ENCODE results near the gene NEDD4L. TPM values are rescaled to one million over a fixed set of nuclear protein-coding genes. Genes with fewer than 3 reads are reported as not detected.

Gene NEDD4L
- total RNA-seq, 1 donor from 2014 or later = 32.6 TPM

- no peak overlapping the region for H3K4me3 Mint-ChIP-seq
- H3K27me3 Mint-ChIP-seq = no peaks in the 10 kb centered on the region
- ATAC-seq (ENCODE audit: low read depth) (no peak), DNase-seq (no peak)
- no peak overlapping the region for H3K27ac Mint-ChIP-seq
- intact Hi-C loops (cut with micrococcal nuclease) = no loop called here
- H3K9me3 Mint-ChIP-seq = peaks cover under 1% of the 10 kb centered on the region
- peaks cover 23% of the 10 kb centered on the region for H3K4me1 Mint-ChIP-seq
- H3K36me3 Mint-ChIP-seq (ENCODE audit: low read depth) = no peaks in the 10 kb centered on the region
- no peak for TF ChIP-seq CTCF (IDR thresholded peaks at IDR 0.05)
- POLR2A ChIA-PET = no interaction called here
- CTCF ChIA-PET = interaction anchor here (0.8 kb wide), 1 partner anchor 10 kb away, joined by 3 read pairs; no protein-coding TSS in a partner anchor
Observed at GRCh38 chr18:58311390-58311789, 267.4 kb downstream of the NEDD4L start.

- CTCF ChIA-PET = no interaction called here
- TF ChIP-seq CTCF (IDR thresholded peaks at IDR 0.05) = no peak
- POLR2A ChIA-PET = interaction anchor here (0.7 kb wide), 1 partner anchor 89 kb away, joined by 3 read pairs; no protein-coding TSS in a partner anchor
- no peak overlapping the region for H3K27ac Mint-ChIP-seq
- no peak overlapping the region for H3K4me3 Mint-ChIP-seq
- H3K36me3 Mint-ChIP-seq (ENCODE audit: low read depth) = no peaks in the 10 kb centered on the region
- intact Hi-C loops (cut with micrococcal nuclease) = no loop called here
- ATAC-seq (ENCODE audit: low read depth) = no peak
- DNase-seq = no peak
- peaks cover 34% of the 10 kb centered on the region for H3K4me1 Mint-ChIP-seq
- no peaks in the 10 kb centered on the region for H3K9me3 Mint-ChIP-seq
- no peaks in the 10 kb centered on the region for H3K27me3 Mint-ChIP-seq
Observed at GRCh38 chr18:58313491-58314032, 269.5 kb downstream of the NEDD4L start.

GRCh38 chr18:58314284-58314683 is 270.3 kb downstream of the NEDD4L start:
- no peak for ATAC-seq (ENCODE audit: low read depth)
- CTCF ChIA-PET = interaction anchor here (1.0 kb wide), 1 partner anchor 12 kb away, joined by 3 read pairs; no protein-coding TSS in a partner anchor
- intact Hi-C loops (cut with micrococcal nuclease) = no loop called here

GRCh38 chr18:58315041-58315440 is 271.0 kb downstream of the NEDD4L start:
- H3K9me3 Mint-ChIP-seq = no peaks in the 10 kb centered on the region
- H3K27me3 Mint-ChIP-seq = no peaks in the 10 kb centered on the region
- CTCF ChIA-PET = interaction anchor here (0.7 to 1.0 kb wide), 2 partner anchors 11 to 188 kb away, joined by 3 read pairs; no protein-coding TSS in a partner anchor
- H3K27ac Mint-ChIP-seq = no peak overlapping the region
- intact Hi-C loops (cut with micrococcal nuclease) = loop anchor here (5.0 kb wide), 1 partner anchor 118 kb away; no protein-coding TSS in a partner anchor
- no peaks in the 10 kb centered on the region for H3K36me3 Mint-ChIP-seq (ENCODE audit: low read depth)
- no peak overlapping the region for H3K4me3 Mint-ChIP-seq
- no peak for DNase-seq
- no peak for TF ChIP-seq CTCF (IDR thresholded peaks at IDR 0.05)
- POLR2A ChIA-PET = no interaction called here
- no peak for ATAC-seq (ENCODE audit: low read depth)
- H3K4me1 Mint-ChIP-seq = peaks cover 27% of the 10 kb centered on the region

More at GRCh38 chr18:58314284-58314683, 270.3 kb downstream of the NEDD4L start:
- Mint-ChIP-seq H3K4me3 (no peak overlapping the region), H3K36me3 (ENCODE audit: low read depth) (no peaks in the 10 kb centered on the region), H3K9me3 (no peaks in the 10 kb centered on the region), H3K27me3 (no peaks in the 10 kb centered on the region), H3K4me1 (peaks cover 34% of the 10 kb centered on the region), H3K27ac (no peak overlapping the region)
- POLR2A ChIA-PET = interaction anchor here (0.7 kb wide), 1 partner anchor 90 kb away, joined by 3 read pairs; no protein-coding TSS in a partner anchor
- TF ChIP-seq CTCF (IDR thresholded peaks at IDR 0.05) = no peak
- DNase-seq = no peak

- Mint-ChIP-seq H3K9me3 (no peaks in the 10 kb centered on the region), H3K4me3 (no peak overlapping the region), H3K4me1 (peaks cover 20% of the 10 kb centered on the region), H3K27ac (no peak overlapping the region), H3K27me3 (no peaks in the 10 kb centered on the region), H3K36me3 (ENCODE audit: low read depth) (no peaks in the 10 kb centered on the region)
- intact Hi-C loops (cut with micrococcal nuclease) = loop anchor here (5.0 kb wide), 1 partner anchor 118 kb away; no protein-coding TSS in a partner anchor
- TF ChIP-seq CTCF (IDR thresholded peaks at IDR 0.05) = no peak
- ChIA-PET POLR2A (no interaction called here), CTCF (interaction anchor here (0.7 kb wide), 1 partner anchor 187 kb away, joined by 3 read pairs; no protein-coding TSS in a partner anchor)
- ATAC-seq (ENCODE audit: low read depth) = no peak
- DNase-seq = no peak
Observed at GRCh38 chr18:58315739-58316215, 271.8 kb downstream of the NEDD4L start.

All from activated B cell treated with CpG ODN at 0.5 μM for 24 hours (primary cell).